SK-N-SH treated with all-trans-retinoic acid at 6 μM for 48 hours (cell line): Measurements from ENCODE around the gene SLC49A4.

Source experiments
- ATAC-seq: fragments of 200-7000 bp; cut with Tn5 transposase; 3 replicates; pipeline ENCODE4 v1.9.1; 2020; ENCODE audit warnings: mild to moderate bottlenecking, moderate library complexity
- ARNTL ChIP-seq: fragments of 450-650 bp; formaldehyde crosslinking; IDR thresholded peaks from 2 replicates; pipeline ENCODE4 v1.5.0; 2020; ENCODE audit warnings: low read depth, mild to moderate bottlenecking, moderate library complexity, borderline replicate concordance
- CSDC2 ChIP-seq: fragments of 250-450 bp; sonication (Bioruptor Pico); IDR thresholded peaks from 2 replicates; pipeline ENCODE4 v1.5.0; 2020; ENCODE audit warnings: mild to moderate bottlenecking, moderate library complexity
- ESRRG ChIP-seq: fragments of 250-450 bp; sonication (Bioruptor Pico); IDR thresholded peaks from 2 replicates; pipeline ENCODE4 v1.6.1; 2021; ENCODE audit warnings: mild to moderate bottlenecking
- GLIS3 ChIP-seq: fragments of 250-450 bp; sonication (Bioruptor Pico); IDR thresholded peaks from 2 replicates; pipeline ENCODE4 v1.5.0; 2020; ENCODE audit warnings: mild to moderate bottlenecking, moderate library complexity
- ISL1 ChIP-seq: fragments of 250-450 bp; sonication (Bioruptor Pico); IDR thresholded peaks from 2 replicates; pipeline ENCODE4 v2.1.2; 2022; ENCODE audit warnings: mild to moderate bottlenecking, moderate library complexity
- OSR1 ChIP-seq: fragments of 250-450 bp; sonication (Bioruptor Pico); IDR thresholded peaks from 2 replicates; pipeline ENCODE4 v1.8.0; 2022; ENCODE audit warnings: moderate library complexity, mild to moderate bottlenecking, inconsistent platforms
- PATZ1 ChIP-seq: fragments of 250-450 bp; sonication (Bioruptor Pico); IDR thresholded peaks from 2 replicates; pipeline ENCODE4 v1.8.0; 2020; ENCODE audit warnings: mild to moderate bottlenecking, moderate library complexity, borderline replicate concordance
- POU6F1 ChIP-seq: fragments of 250-450 bp; sonication (Bioruptor Pico); IDR thresholded peaks from 2 replicates; pipeline ENCODE4 v1.8.0; 2021; ENCODE audit warnings: low read depth, mild to moderate bottlenecking, moderate library complexity, borderline replicate concordance
- PPARA ChIP-seq: fragments of 250-450 bp; sonication (Bioruptor Pico); IDR thresholded peaks from 2 replicates; pipeline ENCODE4 v1.5.0; 2020; ENCODE audit warnings: mild to moderate bottlenecking, borderline replicate concordance
- RARB ChIP-seq: fragments of 250-450 bp; sonication (Bioruptor Pico); IDR thresholded peaks from 2 replicates; pipeline ENCODE4 v1.8.0; 2021; ENCODE audit warnings: mild to moderate bottlenecking, moderate library complexity
- SNAI2 ChIP-seq: fragments of 250-450 bp; sonication (Bioruptor Pico); IDR thresholded peaks from 2 replicates; pipeline ENCODE4 v1.5.0; 2020; ENCODE audit warnings: mild to moderate bottlenecking, moderate library complexity
- TCF4 ChIP-seq: fragments of 250-450 bp; sonication (Bioruptor Pico); IDR thresholded peaks from 2 replicates; pipeline ENCODE4 v1.8.0; 2021; ENCODE audit warnings: mild to moderate bottlenecking, moderate library complexity, borderline replicate concordance
- ZC3H10 ChIP-seq: fragments of 250-450 bp; sonication (Bioruptor Pico); IDR thresholded peaks from 2 replicates; pipeline ENCODE4 v1.5.1; 2021; ENCODE audit warnings: mild to moderate bottlenecking, moderate library complexity
- ZFP3 ChIP-seq: fragments of 250-450 bp; sonication (Bioruptor Pico); IDR thresholded peaks from 2 replicates; pipeline ENCODE4 v1.5.0; 2020; ENCODE audit warnings: mild to moderate bottlenecking, moderate library complexity
- ZNF565 ChIP-seq: fragments of 450-650 bp; formaldehyde crosslinking; conservative IDR thresholded peaks from 2 replicates; pipeline ENCODE4 v1.5.0; 2020; ENCODE audit warnings: low read depth, mild to moderate bottlenecking, moderate library complexity
- ZNF70 ChIP-seq: fragments of 450-650 bp; formaldehyde crosslinking; IDR thresholded peaks from 2 replicates; pipeline ENCODE4 v1.5.0; 2020; ENCODE audit warnings: mild to moderate bottlenecking, moderate library complexity
- TF ChIP-seq, protein P1 (sequence below): fragments of 250-450 bp; sonication (Bioruptor Pico); IDR thresholded peaks from 2 replicates; pipeline ENCODE4 v1.5.1; 2021; ENCODE audit warnings: mild to moderate bottlenecking, moderate library complexity
- TF ChIP-seq, protein P2 (sequence below): fragments of 250-450 bp; sonication (Bioruptor Pico); IDR thresholded peaks from 2 replicates; pipeline ENCODE4 v1.5.1; 2020; ENCODE audit warnings: low read depth, mild to moderate bottlenecking, moderate library complexity
- TF ChIP-seq, protein P3 (sequence below): fragments of 250-450 bp; sonication (Bioruptor Pico); IDR thresholded peaks from 2 replicates; pipeline ENCODE4 v1.5.0; 2020; ENCODE audit warnings: mild to moderate bottlenecking, moderate library complexity

Gene SLC49A4

GRCh38 chr3:122864498-122864897 is 69.6 kb downstream of the SLC49A4 start:
- TF ChIP-seq, protein P1, sequence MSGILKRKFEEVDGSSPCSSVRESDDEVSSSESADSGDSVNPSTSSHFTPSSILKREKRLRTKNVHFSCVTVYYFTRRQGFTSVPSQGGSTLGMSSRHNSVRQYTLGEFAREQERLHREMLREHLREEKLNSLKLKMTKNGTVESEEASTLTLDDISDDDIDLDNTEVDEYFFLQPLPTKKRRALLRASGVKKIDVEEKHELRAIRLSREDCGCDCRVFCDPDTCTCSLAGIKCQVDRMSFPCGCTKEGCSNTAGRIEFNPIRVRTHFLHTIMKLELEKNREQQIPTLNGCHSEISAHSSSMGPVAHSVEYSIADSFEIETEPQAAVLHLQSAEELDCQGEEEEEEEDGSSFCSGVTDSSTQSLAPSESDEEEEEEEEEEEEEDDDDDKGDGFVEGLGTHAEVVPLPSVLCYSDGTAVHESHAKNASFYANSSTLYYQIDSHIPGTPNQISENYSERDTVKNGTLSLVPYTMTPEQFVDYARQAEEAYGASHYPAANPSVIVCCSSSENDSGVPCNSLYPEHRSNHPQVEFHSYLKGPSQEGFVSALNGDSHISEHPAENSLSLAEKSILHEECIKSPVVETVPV (CRISPR knock-in tag): no peak
- ATAC-seq: no peak

DNA sequence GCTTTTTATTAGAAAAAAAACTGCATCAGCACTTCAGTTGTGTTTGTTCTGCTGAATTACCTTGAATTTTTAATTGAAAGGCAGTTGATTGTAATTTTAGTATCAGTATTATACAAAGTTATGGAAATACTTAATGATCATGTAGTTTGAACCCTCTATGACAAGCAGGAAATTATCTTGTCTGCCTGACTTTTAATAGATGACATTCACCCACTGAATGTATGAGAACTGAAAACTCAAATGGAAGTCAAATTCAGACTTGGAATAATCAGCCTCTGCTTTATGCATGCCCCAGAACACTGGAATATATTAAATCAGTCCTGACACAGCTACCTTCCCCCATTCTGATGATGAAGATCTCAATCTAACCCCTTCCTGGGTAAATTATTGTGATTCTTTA is 73.5 kb downstream of the SLC49A4 start:
- TF ChIP-seq SNAI2 (CRISPR knock-in tag) (no peak), PPARA (CRISPR knock-in tag) (no peak), ESRRG (no peak), ZFP3 (no peak)
- ATAC-seq: no peak

DNA sequence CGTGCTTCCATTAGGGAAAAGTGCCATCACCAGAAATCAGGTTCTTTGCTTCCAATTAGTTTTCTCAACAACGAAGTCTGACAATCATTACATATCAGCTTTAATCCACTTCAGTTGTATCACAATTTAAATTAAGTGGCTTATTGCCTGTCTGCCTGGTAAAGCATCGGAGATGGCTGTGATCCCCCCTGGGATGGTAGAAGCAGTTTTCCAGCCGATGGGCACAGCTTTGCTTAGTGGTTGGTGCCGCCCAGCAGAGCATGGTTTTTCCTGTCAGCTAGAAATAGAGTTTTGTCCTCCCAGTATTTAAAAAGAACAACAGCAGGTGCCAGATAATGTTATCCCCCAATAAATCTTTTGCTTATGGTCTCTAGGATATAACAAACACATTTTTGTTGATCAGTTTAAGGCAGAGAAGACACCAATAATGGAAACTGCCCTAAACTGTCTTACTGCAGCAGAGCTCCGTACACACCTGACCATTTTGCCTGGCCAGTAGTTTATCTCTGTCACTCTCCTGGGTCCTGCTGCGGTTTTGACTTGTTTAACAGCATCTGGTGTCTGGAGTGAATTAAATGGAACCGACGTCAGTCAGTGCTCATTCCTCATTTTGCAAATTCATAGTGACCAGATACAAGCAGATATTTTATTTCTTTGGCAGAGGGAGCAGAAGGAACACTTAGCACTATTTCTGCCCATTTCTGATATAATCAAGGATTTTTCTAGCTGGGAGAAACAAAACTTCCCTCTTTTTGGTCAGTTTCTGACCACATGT is 79.1 kb downstream of the SLC49A4 start:
- no peak for ATAC-seq
- peak; percentile 51; the same call in 1 of the 2 replicates for TF ChIP-seq TCF4
- TF ChIP-seq, protein P2, sequence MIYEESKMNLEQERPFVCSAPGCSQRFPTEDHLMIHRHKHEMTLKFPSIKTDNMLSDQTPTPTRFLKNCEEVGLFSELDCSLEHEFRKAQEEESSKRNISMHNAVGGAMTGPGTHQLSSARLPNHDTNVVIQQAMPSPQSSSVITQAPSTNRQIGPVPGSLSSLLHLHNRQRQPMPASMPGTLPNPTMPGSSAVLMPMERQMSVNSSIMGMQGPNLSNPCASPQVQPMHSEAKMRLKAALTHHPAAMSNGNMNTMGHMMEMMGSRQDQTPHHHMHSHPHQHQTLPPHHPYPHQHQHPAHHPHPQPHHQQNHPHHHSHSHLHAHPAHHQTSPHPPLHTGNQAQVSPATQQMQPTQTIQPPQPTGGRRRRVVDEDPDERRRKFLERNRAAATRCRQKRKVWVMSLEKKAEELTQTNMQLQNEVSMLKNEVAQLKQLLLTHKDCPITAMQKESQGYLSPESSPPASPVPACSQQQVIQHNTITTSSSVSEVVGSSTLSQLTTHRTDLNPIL: no peak
- no peak for TF ChIP-seq SNAI2 (CRISPR knock-in tag)
- no peak for TF ChIP-seq ESRRG
- TF ChIP-seq, protein P3, sequence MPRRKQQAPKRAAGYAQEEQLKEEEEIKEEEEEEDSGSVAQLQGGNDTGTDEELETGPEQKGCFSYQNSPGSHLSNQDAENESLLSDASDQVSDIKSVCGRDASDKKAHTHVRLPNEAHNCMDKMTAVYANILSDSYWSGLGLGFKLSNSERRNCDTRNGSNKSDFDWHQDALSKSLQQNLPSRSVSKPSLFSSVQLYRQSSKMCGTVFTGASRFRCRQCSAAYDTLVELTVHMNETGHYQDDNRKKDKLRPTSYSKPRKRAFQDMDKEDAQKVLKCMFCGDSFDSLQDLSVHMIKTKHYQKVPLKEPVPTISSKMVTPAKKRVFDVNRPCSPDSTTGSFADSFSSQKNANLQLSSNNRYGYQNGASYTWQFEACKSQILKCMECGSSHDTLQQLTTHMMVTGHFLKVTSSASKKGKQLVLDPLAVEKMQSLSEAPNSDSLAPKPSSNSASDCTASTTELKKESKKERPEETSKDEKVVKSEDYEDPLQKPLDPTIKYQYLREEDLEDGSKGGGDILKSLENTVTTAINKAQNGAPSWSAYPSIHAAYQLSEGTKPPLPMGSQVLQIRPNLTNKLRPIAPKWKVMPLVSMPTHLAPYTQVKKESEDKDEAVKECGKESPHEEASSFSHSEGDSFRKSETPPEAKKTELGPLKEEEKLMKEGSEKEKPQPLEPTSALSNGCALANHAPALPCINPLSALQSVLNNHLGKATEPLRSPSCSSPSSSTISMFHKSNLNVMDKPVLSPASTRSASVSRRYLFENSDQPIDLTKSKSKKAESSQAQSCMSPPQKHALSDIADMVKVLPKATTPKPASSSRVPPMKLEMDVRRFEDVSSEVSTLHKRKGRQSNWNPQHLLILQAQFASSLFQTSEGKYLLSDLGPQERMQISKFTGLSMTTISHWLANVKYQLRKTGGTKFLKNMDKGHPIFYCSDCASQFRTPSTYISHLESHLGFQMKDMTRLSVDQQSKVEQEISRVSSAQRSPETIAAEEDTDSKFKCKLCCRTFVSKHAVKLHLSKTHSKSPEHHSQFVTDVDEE (CRISPR knock-in tag): peak; percentile 84

- no peak for ATAC-seq
- TF ChIP-seq PATZ1 (CRISPR knock-in tag): no peak
- no peak for TF ChIP-seq ISL1 (CRISPR knock-in tag)
- TF ChIP-seq TCF4: no peak
- no peak for TF ChIP-seq ARNTL
- TF ChIP-seq ZC3H10: no peak
- TF ChIP-seq, protein P2: no peak
- TF ChIP-seq ZNF565 (CRISPR knock-in tag): no peak
- TF ChIP-seq ZFP3: no peak
- no peak for TF ChIP-seq ESRRG
- no peak for TF ChIP-seq GLIS3
- TF ChIP-seq ZNF70: no peak
- no peak for TF ChIP-seq OSR1 (CRISPR knock-in tag)
- TF ChIP-seq RARB (CRISPR knock-in tag): no peak
- TF ChIP-seq CSDC2 (CRISPR knock-in tag): no peak
- no peak for TF ChIP-seq PPARA (CRISPR knock-in tag)
- TF ChIP-seq, protein P3 (CRISPR knock-in tag): no peak
- TF ChIP-seq, protein P1 (CRISPR knock-in tag): no peak
- no peak for TF ChIP-seq SNAI2 (CRISPR knock-in tag)
- TF ChIP-seq POU6F1: no peak
These were observed 80.8 kb downstream of the SLC49A4 start for GRCh38 chr3:122875547-122876127.
